Esophagus squamous epithelium (tissue), 5 donors: ENCODE measurements around the gene GALNT10. TPM values are rescaled to one million over a fixed set of nuclear protein-coding genes. Genes with fewer than 3 reads are reported as not detected.

Experiments used
- DNase-seq: peaks from one replicate; lab custom pipeline; 2025; lab: John Stamatoyannopoulos, UW
- H3K27ac ChIP-seq, 4 donors: fragments of 200-600 bp; sonication (generic); one replicate each; pipeline ENCODE4 v1.5.1; 2016 to 2019; ENCODE audit warnings: mild to moderate bottlenecking in 1 of 4
- H3K27me3 ChIP-seq, 4 donors: fragments of 200-600 bp; sonication (generic); 1 replicate in 3 of 4; 2 replicates in 1 of 4; pipeline versions ENCODE4 v1.5.1 to v1.6.0; 2017 to 2021; ENCODE audit warnings: antibody characterized with exemption in 1 of 4
- H3K36me3 ChIP-seq, 3 donors: fragments of 200-600 bp; sonication (generic); one replicate each; pipeline ENCODE4 v1.5.1; 2016 to 2019
- H3K4me1 ChIP-seq, 3 donors: fragments of 200-600 bp; sonication (generic); one replicate each; pipeline ENCODE4 v1.5.1; 2017 to 2019
- H3K4me3 ChIP-seq, 4 donors: fragments of 200-600 bp; sonication (generic); 1 replicate in 3 of 4; 2 replicates in 1 of 4; pipeline ENCODE4 v1.5.1; 2016 to 2019; ENCODE audit warnings: mild to moderate bottlenecking in 2 of 4, moderate library complexity in 1 of 4
- H3K9me3 ChIP-seq, 3 donors: fragments of 200-600 bp; sonication (generic); one replicate each; pipeline ENCODE4 v1.5.1; 2016 to 2019
- POLR2A ChIP-seq, 4 donors: fragments of 450-650 bp; IDR thresholded peaks; one replicate each; pipeline ENCODE4 v1.6.1; 2017; ENCODE audit warnings: antibody characterized with exemption in 4 of 4, mild to moderate bottlenecking in 4 of 4, moderate library complexity in 3 of 4
- WGBS, 2 donors: methylation state at CpG; one replicate each; pipeline ENCODE4 v1.1.5; 2018; 5-methylcytosine and 5-hydroxymethylcytosine counted together
- intact Hi-C: fragments of 100-400 bp; cut with DNase I; formaldehyde crosslinking; loops from one replicate; pipeline ENCODE4 v1.15.0; 2022
- total RNA-seq, 4 donors: library from RNA; depleted of rRNA; stranded (reverse); fragments of >200 nt; gene quantifications; one replicate each; pipeline ENCODE4 v1.1.0, GENCODE V29; 2016
- TF ChIP-seq, protein P1 (sequence below), 6 experiments: fragments of 450-650 bp in 4 of 6; fragments of 200-600 bp in 2 of 6; sonication (generic) in 2 of 6; IDR thresholded peaks; one replicate each; pipeline ENCODE4 v1.5.1; 2016 to 2019; ENCODE audit warnings: antibody characterized with exemption in 6 of 6, mild to moderate bottlenecking in 4 of 6, moderate library complexity in 4 of 6
- donor health status: DM: yes; HTN: yes; CAD: no.

The GALNT10 gene
- total RNA-seq, 4 donors from 2014 or later: 3.6 to 47.2 (median 9.0) TPM

DNA sequence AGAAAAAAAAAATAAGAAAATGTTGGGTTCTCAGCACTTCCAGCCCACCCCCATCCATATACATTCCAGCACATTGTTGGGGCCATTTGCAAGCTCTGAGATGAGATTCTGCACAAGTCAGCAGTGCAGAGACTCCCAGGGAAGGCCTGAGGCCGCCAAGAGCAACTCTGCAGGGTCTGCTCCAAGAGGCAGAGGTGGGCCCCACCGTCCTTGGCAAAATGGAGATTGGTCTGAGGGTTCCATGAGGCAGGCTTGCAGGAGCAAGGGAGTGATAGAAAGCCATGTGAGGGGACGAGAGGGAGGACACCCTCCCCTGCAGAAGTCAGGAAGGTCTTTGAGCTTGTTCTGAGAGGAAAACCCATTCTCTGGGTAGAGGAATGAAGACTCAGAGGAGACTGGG is 203.3 kb downstream of the GALNT10 start:
- Histone ChIP-seq H3K27ac (no peak overlapping the region), H3K4me3 (no peak overlapping the region), H3K4me1 (no peaks in the 10 kb centered on the region), H3K27me3 (no peaks in the 10 kb centered on the region), H3K36me3 (peaks cover 0 to 8% (median 0%) of the 10 kb centered on the region in 3 donors), H3K9me3 (no peaks in the 10 kb centered on the region)
- intact Hi-C loops: no loop called here
- DNase-seq: no peak
- TF ChIP-seq, protein P1, sequence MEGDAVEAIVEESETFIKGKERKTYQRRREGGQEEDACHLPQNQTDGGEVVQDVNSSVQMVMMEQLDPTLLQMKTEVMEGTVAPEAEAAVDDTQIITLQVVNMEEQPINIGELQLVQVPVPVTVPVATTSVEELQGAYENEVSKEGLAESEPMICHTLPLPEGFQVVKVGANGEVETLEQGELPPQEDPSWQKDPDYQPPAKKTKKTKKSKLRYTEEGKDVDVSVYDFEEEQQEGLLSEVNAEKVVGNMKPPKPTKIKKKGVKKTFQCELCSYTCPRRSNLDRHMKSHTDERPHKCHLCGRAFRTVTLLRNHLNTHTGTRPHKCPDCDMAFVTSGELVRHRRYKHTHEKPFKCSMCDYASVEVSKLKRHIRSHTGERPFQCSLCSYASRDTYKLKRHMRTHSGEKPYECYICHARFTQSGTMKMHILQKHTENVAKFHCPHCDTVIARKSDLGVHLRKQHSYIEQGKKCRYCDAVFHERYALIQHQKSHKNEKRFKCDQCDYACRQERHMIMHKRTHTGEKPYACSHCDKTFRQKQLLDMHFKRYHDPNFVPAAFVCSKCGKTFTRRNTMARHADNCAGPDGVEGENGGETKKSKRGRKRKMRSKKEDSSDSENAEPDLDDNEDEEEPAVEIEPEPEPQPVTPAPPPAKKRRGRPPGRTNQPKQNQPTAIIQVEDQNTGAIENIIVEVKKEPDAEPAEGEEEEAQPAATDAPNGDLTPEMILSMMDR (IDR thresholded peaks at IDR 0.05): no peak
- TF ChIP-seq POLR2A (IDR thresholded peaks at IDR 0.05): no peak
- 88 to 95% methylated on average over 3 of the region's 3 CpGs for WGBS, 2 donors

- H3K27me3 ChIP-seq: no peaks in the 10 kb centered on the region
- DNase-seq: no peak
- H3K27ac ChIP-seq: no peak overlapping the region
- H3K36me3 ChIP-seq: peaks cover 0 to 8% (median 0%) of the 10 kb centered on the region in 3 donors
- 58 to 66% methylated on average over 3 to 5 of the region's 5 CpGs for WGBS, 2 donors
- H3K4me3 ChIP-seq: no peak overlapping the region
- no peaks in the 10 kb centered on the region for H3K4me1 ChIP-seq
- H3K9me3 ChIP-seq: no peaks in the 10 kb centered on the region
- TF ChIP-seq, protein P1 (IDR thresholded peaks at IDR 0.05): no peak
- TF ChIP-seq POLR2A (IDR thresholded peaks at IDR 0.05): no peak
- intact Hi-C loops: no loop called here
Measured at GRCh38 chr5:154394307-154394706, 203.8 kb downstream of the GALNT10 start.

DNA sequence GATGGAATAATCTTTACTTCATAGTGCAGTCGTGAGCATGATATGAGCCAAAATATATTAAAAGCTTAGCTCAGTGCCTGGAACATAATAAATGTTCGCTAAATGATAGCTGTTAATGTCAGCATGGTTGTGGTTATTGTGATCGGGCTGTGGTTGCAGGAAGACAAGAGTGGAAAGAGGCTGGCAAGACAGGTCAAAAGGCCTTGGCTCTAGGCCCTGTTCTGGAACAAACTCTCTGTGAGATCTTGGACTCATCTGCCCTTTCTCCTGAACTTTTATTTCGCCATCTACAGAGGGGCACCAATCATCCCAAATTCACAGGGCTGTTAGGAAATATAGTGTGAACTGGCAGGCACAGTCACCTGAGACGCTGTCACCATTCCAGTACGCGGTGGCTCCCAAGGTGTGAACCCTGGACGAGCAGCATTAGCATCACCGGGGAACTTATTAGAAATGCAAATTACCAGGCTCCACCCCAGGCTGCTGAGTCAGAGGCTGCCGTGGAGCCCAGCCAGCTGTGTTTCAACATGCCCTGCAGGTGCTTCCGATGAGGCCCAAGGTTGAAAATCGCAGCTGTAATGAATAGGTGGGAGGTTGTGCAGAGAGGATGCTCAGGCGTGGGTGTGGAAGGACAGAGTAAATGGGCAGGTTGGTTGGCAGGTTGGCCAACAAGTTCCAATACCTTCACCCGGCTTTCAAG is 205.0 kb downstream of the GALNT10 start:
- no peaks in the 10 kb centered on the region for H3K4me1 ChIP-seq
- no peak for DNase-seq
- no peaks in the 10 kb centered on the region for H3K27me3 ChIP-seq
- peaks cover 0 to 8% (median 0%) of the 10 kb centered on the region in 3 donors for H3K36me3 ChIP-seq
- no peaks in the 10 kb centered on the region for H3K9me3 ChIP-seq
- no peak overlapping the region for H3K4me3 ChIP-seq
- TF ChIP-seq POLR2A (IDR thresholded peaks at IDR 0.05): no peak
- TF ChIP-seq, protein P1 (IDR thresholded peaks at IDR 0.05): no peak
- no peak overlapping the region for H3K27ac ChIP-seq
- intact Hi-C loops: no loop called here
- WGBS, 2 donors: 44 to 45% methylated on average over 7 to 9 of the region's 14 CpGs

GRCh38 chr5:154396128-154396527 is 205.6 kb downstream of the GALNT10 start:
- 71 to 81% methylated on average over 3 of the region's 3 CpGs for WGBS, 2 donors
- H3K4me1 ChIP-seq: no peaks in the 10 kb centered on the region
- no peaks in the 10 kb centered on the region for H3K27me3 ChIP-seq
- H3K36me3 ChIP-seq: peaks cover 0 to 2% (median 0%) of the 10 kb centered on the region in 3 donors
- no peak for DNase-seq
- H3K4me3 ChIP-seq: no peak overlapping the region
- intact Hi-C loops: no loop called here
- no peaks in the 10 kb centered on the region for H3K9me3 ChIP-seq
- H3K27ac ChIP-seq: no peak overlapping the region
- no peak for TF ChIP-seq POLR2A (IDR thresholded peaks at IDR 0.05)
- TF ChIP-seq, protein P1 (IDR thresholded peaks at IDR 0.05): no peak

GRCh38 chr5:154397652-154398406 is 207.3 kb downstream of the GALNT10 start:
- intact Hi-C loops: no loop called here
- H3K4me1 ChIP-seq: no peaks in the 10 kb centered on the region
- H3K27ac ChIP-seq: no peak overlapping the region
- H3K9me3 ChIP-seq: no peaks in the 10 kb centered on the region
- 62 to 68% methylated on average over 8 to 9 of the region's 10 CpGs for WGBS, 2 donors
- H3K27me3 ChIP-seq: no peaks in the 10 kb centered on the region
- no peak for TF ChIP-seq POLR2A (IDR thresholded peaks at IDR 0.05)
- TF ChIP-seq, protein P1 (IDR thresholded peaks at IDR 0.05): no peak
- no peaks in the 10 kb centered on the region for H3K36me3 ChIP-seq
- DNase-seq: no peak
- H3K4me3 ChIP-seq: no peak overlapping the region
